Fibroblast of pulmonary artery (primary cell): Measurements from ENCODE around the gene ITGAL.

Experiments used
- DNase-seq: peaks from one replicate; pipeline ENCODE4 v3.0.0-alpha.2; 2010; ENCODE audit warnings: low read depth
- H3K4me3 ChIP-seq: replicated peaks from 2 replicates; pipeline ENCODE4 v1.5.1; 2011; ENCODE audit warnings: low read depth, mild to moderate bottlenecking, control low read depth, low read length, moderate library complexity
- CTCF ChIP-seq: IDR thresholded peaks from 2 replicates; pipeline ENCODE4 v1.5.1; 2011; ENCODE audit warnings: mild to moderate bottlenecking, control low read depth, low read length, inconsistent platforms; ENCODE audit errors: missing control alignments

ITGAL gene

DNA sequence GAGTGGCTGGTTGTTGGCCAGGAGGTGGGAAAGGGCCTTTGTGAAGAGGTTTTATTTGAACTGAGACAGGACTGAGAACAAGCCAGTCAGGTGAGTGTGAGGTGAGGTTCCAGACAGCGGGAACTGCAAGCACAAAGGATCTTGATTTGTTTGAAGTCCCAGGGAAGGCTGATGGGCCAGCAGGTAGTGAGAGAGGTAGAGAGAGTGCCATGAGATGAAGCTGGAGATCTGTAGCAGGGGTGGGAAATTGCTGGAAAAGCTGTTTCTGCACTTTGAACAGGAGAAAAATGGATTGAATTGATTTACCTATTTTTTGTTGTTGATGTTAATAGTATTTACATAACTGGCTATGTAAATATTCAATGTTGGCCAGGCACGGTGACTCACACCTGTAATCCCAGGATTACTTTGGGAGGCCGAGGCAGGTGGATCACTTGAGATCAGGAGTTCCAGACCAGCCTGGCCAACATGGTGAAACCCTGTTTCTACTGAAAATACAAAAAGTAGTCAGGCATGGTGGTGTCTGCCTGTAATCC is 35.0 kb upstream of the ITGAL start:
- DNase-seq, result no peak
- no peak for TF ChIP-seq CTCF
- H3K4me3 ChIP-seq, result no peak overlapping the region

DNA sequence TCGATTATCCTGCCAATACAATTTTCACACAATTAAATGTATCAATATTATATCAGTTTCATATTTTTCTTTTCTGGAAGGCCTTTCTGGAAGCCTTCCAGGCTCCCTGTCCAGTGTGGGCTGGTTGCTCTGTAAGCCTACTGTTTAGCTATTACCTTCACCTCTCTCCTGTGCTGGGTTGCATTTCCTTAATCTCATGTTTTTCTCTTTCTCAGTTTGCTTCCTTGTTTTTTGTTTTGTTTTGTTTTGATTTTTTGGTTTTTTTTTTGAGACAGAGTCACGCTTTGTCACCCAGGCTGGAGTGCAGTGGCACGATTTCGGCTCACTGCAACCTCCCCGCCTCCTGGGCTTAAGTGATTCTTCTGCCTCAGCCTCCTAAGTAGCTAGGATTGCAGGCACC is 33.7 kb upstream of the ITGAL start:
- TF ChIP-seq CTCF, result no peak
- H3K4me3 ChIP-seq, result no peak overlapping the region
- DNase-seq, result no peak

GRCh38 chr16:30439720-30440348 is 32.7 kb upstream of the ITGAL start:
- DNase-seq, result no peak
- TF ChIP-seq CTCF, result no peak
- no peak overlapping the region for H3K4me3 ChIP-seq

DNA sequence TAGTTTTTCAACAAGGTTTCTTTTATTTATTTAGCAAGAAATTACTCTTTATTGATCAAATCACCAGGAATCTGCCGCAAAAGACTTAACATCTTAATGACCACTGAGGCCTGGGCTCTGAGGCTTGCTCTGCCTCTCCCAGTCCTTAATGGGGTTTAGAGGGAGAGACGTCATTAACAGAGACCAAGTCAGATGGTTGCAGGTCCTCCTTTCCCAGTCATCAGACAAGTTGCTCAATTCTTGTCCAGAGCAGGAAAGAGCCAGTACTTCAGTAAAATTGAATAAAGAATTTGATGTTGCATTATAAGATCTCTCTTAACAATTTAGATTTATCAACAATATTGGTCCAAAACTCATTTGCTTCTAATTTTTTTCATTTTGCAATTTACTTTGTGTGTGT is 28.9 kb upstream of the ITGAL start:
- no peak for DNase-seq
- H3K4me3 ChIP-seq, result no peak overlapping the region
- TF ChIP-seq CTCF, result no peak

DNA sequence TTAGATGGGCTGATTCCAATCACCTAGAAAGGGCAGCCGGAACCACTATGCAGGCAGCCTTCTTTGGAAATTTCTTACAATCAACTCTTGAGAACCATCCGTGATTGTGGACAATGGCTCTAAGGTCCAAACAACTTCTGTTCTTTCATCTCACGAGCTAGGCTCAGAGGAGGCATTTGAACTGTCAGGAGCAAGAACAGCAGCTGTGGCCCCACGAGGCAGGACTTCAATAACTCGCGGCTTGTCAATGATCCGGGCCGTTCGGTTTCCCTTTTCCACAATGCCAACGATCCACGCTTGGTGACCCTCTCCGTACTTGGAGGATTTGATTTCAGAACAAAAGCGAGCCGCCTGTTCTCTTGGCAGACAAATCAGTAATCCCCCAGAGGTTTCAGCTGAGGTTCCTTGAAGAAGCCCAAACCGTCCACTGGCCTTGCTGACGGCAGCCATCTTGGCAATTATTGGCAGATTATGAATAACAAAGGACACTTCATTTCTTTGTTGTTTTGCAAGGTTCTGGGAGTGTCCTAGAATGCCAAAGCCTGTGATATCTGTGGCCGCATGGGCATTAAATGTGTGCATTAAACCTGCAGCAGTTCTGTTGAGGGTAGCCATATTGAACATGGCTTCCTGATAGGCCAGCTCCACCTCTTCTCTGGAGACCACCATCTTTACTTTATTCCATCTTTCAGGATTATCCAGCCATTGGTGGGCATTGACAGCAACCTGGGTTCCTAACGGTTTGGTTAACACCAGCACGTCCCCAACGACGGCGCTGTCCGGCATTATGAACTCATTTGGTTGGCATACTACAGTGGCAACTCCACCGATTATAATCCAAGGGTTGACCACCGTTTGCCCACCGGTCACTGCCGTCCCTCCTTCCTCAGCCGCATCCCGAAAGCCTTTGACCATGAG is 28.1 kb upstream of the ITGAL start:
- DNase-seq, result no peak
- peak overlapping the region; percentile 76 for H3K4me3 ChIP-seq

GRCh38 chr16:30445149-30445407 is 27.5 kb upstream of the ITGAL start:
- H3K4me3 ChIP-seq, result peak overlapping the region; percentile 76
- no peak for TF ChIP-seq CTCF
- no peak for DNase-seq

More for the DNA sequence above, 28.1 kb upstream of the ITGAL start:
- no peak for TF ChIP-seq CTCF
